ENCODE results near the gene NOX5.

GRCh38 chr15:69011641-69012040 lies 2.9 kb upstream of the NOX5 start:
- TF ChIP-seq CTCF (IDR thresholded peaks at IDR 0.05) (no peak), POLR2A (IDR thresholded peaks at IDR 0.05) (no peak)

Measured in esophagus squamous epithelium (tissue), 4 donors.